ENCODE measurements around the gene TIE1.

- TF ChIP-seq CTCF (IDR thresholded peaks at IDR 0.05 in 4 of 5, conservative IDR thresholded peaks at IDR 0.05 in 1 of 5), result no peak
- TF ChIP-seq POLR2A (IDR thresholded peaks at IDR 0.05), result no peak
Observed at GRCh38 chr1:43272576-43273571, 27.9 kb upstream of the TIE1 start.
